Measurements from ENCODE around the gene TAS2R1.

Gene TAS2R1

GRCh38 chr5:9630251-9630650 is at the start of gene TAS2R1:
Gene TAS2R1, minus strand, starts transcription at chr5:9630351. Its CDS starts 319 bp downstream, at chr5:9630032.
- no peak for DNase-seq

- DNase-seq, result no peak
These were observed 40.2 kb upstream of the TAS2R1 start for GRCh38 chr5:9670371-9670770.

GRCh38 chr5:9667906-9668305 is 37.8 kb upstream of the TAS2R1 start:
- no peak for DNase-seq

GRCh38 chr5:9663891-9664290 is 33.7 kb upstream of the TAS2R1 start:
- no peak for DNase-seq

- no peak for DNase-seq
These were observed 31.3 kb upstream of the TAS2R1 start for GRCh38 chr5:9661316-9662015.

DNA sequence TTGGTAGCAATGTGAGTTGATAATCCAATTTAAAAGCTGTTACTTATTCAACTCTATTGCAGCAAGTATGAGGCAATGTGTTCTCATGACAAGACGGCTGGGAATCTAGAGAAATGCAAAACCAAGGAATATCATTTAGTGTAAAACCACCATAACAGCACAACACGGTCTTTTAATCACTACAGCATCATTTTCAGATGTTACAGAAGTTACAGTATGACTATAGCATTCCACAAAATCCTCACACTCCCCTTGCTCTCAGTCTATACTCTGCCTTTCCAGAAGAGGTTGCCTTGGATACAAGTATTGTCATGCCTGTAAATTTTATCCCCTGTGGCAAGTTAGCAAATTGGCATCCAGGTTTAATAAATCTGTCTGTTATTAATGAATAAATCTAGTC is 28.6 kb upstream of the TAS2R1 start:
- no peak for DNase-seq

- no peak for DNase-seq
These were observed 27.7 kb upstream of the TAS2R1 start for GRCh38 chr5:9657819-9658218.

DNA sequence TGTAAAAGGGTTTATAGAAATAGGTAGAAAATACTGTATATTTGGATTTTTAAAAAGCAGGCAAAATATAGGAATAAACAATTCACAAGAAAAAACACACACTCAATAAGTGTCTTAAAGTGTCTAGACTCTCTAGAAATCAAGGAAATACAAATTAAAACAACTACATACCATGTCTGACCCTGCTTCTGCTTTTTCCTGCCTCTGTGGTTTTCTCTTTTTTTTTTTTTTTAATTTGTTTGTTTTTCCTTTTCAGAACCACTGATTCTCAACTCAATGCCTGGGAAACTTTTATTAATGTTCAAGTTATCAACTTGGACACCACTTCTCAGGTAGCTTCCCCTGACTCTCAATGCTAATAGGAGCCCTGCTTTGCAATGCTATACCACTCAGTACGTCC is 25.5 kb upstream of the TAS2R1 start:
- DNase-seq, result no peak

- DNase-seq, result no peak
These were observed 24.7 kb upstream of the TAS2R1 start for GRCh38 chr5:9654886-9655285.

DNA sequence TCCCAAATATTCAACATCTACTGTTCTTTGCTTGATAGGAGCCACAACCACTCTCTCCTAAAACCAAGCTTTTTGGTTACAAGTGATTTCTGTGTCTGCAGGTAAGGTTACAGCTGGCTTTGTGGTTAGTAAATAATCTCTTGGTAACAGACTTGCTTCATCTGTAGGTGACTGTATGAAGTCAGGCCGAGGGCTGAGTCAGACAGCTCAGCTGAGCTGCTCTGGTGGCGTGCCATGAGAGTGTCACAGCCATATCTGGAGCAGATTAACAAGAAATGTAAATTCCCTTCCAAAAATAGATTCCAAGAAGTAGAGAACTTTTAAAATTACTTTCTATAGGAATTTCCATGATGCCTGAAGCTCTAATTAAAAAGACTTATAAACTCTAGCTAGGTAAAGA is 23.7 kb upstream of the TAS2R1 start:
- no peak for DNase-seq

DNA sequence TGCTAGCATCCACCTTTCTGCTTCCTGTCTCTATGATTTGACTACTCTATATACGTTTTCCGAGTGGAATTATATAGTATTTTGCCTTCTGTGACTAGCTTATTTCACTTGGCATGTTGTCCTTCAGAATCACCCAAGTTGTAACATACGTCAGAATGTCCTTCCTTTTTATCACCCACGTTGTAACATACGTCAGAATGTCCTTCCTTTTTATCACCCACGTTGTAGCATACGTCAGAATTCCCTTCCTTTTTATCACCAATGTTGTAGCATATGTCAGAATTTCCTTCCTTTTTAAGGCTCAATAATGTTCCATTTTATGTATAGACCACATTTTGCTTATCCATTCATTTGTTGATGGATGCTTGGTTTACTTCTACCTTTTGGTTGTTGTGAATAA is 22.9 kb upstream of the TAS2R1 start:
- DNase-seq, result no peak

DNA sequence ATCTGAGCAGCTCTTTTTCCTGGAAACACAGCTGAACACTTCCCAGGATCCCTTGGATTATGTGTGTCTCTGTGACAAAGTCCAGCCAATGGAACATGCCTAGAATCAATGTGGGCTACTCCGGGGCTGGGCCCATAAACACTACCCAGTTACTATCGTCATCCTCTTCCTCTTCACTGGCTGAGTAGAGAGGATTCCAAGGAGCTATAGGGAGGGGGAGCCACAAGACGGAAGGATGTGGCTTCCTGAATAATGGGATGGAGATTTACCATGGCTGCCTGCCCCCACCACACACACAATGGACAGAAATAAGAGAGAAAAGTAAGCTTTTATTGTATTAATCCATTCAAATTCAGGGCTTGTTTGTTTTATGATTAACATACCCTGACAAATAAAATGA is 22.1 kb upstream of the TAS2R1 start:
- DNase-seq, result no peak

GRCh38 chr5:9646843-9647242 is 16.7 kb upstream of the TAS2R1 start:
- DNase-seq, result no peak

- DNase-seq, result no peak
These were observed 14.5 kb upstream of the TAS2R1 start for GRCh38 chr5:9644630-9645029.

DNA sequence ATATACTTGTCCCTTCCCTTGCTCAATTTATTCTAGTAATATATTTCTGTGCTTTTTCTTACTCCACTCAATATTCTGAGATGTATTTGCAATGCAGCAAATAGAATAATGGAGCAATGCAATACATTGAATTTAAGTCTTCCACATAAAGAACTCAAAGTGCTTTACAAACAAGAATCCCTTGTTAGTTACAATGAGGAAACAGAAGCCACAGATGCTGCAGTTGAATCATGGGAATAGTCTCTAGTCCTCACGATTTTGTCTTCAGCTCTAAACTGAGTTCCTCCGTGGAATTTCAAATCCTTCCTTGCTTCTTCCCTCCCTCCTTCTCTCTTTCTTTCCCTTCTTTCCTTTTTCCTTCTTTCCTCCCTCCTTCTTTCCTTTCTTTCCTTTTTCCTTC is 12.5 kb upstream of the TAS2R1 start:
- no peak for DNase-seq

GRCh38 chr5:9641806-9642355 is 11.7 kb upstream of the TAS2R1 start:
- DNase-seq, result no peak

DNA sequence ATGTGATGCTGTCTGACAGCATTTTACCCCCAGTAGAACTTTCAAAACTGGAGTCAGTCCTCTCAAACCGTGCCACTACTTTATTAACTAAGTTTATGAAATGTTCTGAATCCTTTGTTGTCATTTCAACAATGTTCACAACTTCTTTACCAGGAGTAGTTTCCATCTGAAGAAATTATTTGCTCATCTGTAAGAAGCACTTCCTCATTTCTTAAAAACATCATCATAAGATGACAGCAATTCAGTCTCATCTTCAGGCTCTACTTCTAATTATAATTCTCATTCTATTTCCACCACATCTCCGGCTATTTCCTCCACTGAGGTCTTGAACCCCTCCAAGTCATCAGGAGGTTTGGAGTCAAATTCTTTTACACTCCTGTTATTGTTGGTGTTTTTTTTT is 2.3 kb upstream of the TAS2R1 start:
- no peak for DNase-seq

- DNase-seq, result no peak
These were observed 2.6 kb downstream of the TAS2R1 start for GRCh38 chr5:9627541-9627940.

GRCh38 chr5:9626955-9627354 is 3.2 kb downstream of the TAS2R1 start:
- DNase-seq, result no peak

- DNase-seq, result no peak
These were observed 4.4 kb downstream of the TAS2R1 start for GRCh38 chr5:9625731-9626130.

- no peak for DNase-seq
These were observed 4.9 kb downstream of the TAS2R1 start for GRCh38 chr5:9625286-9625685.

GRCh38 chr5:9624196-9624947 is 5.8 kb downstream of the TAS2R1 start:
- DNase-seq, result no peak

GRCh38 chr5:9623661-9624060 is 6.5 kb downstream of the TAS2R1 start:
- DNase-seq, result no peak

DNA sequence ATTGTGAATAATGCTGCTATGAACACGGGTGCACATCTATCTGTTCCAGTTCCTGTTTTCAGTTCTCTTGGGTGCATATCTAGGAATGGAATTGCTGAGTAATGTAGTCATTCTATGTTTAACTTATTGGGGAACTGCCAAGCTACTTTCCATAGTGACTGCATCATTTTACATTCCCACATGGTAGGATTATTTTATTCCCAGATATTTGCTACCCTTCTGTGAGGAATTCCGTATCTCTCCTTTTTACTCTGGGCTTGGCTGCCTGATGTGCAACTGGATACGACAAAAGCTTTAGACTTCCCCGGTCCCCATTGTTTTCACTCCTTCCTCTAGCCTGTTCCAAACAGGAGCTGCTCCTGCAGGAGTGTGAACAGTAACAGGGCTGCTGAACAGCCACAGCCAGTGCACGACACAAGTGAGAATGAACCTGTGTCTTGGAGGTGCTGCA is 7.2 kb downstream of the TAS2R1 start:
- DNase-seq, result no peak
